ENCODE measurements around the gene NEURL1B.

GRCh38 chr5:172681421-172681820, 40.4 kb downstream of the NEURL1B start:
- TF ChIP-seq EZH2phosphoT487 (IDR thresholded peaks at IDR 0.05; ENCODE audit: insufficient read depth, low read depth) (no peak), EZH2 (IDR thresholded peaks at IDR 0.05; ENCODE audit: insufficient read depth, poor library complexity, severe bottlenecking) (no peak)
